CD4-positive, alpha-beta T cell treated with Interleukin-1 beta for 1 hour (primary cell): ENCODE measurements around the gene WDR64.
"Not testable (repeated sequence)": the region's sequence is repeated elsewhere in the genome, so short reads cannot be mapped to it uniquely, and the experiment has no call there.

Source experiments
- DNase-seq, 2 donors: peaks; one replicate each; pipeline ENCODE4 v3.0.0-alpha.2; 2020 to 2022

WDR64 gene

DNA sequence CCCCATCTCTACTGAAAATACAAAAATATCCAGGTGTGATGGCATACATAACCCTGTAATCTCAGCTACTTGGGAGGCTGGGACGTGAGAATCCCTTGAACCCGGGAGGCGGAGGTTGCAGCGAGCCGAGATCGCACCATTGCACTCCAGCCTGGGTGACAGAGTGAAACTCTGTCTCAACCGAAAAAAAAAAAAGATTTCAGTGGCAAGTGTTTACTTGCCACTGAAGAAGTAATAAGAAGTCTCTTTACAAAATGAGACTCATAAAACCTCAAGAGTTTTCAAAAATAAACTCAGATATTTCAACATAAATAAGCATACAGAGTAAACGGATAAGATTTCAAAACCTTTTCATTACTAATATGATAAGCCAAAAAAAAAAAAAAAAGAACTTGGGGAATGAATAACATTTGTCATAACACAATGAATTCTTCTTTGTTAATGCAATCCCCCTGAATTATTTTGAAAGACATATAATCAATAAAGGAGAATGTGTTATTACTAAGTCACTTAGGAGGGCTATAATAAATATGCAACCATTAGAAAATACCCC lies 161.8 kb downstream of the WDR64 start:
- DNase-seq, result no peak

DNA sequence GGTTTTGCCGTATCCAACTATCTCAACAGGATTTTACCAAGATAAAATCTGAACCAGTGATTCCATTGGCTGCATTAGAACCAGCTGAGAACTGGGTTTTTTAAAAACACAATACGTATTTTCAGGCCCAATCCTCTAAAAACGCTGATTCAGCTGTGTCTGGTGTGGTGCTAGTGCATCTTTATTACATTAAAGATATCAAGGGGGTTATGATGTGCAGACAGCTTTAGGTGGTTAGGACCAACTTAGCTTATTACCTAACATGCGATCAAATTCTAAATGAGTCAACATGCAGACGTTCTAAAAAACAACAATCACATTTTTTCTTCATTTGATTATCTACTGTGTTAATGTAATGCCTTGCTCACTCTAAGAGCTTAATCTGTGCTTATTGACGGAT lies 163.9 kb downstream of the WDR64 start:
- DNase-seq, result no peak

DNA sequence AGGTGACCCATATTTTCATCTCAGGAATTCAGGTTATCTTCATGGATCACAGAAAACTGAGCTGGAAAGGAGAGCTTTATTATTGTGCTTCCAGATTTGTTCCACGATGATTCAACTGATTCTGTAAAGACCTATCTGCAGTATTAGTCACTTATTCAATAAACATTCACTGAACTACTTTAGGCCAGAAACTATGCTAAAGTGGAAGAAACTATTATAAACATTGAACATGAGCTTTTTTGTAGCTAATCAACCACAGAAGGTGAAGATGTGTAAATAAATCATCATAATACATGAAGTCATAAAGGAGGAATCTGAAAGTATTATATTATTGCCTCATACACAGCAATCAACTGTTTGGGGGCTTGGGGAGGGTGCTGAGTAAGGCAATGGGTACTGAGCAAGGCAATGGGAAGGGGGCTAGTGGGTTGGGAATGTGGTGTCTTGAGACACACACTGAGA lies 165.3 kb downstream of the WDR64 start:
- DNase-seq, result no peak

DNA sequence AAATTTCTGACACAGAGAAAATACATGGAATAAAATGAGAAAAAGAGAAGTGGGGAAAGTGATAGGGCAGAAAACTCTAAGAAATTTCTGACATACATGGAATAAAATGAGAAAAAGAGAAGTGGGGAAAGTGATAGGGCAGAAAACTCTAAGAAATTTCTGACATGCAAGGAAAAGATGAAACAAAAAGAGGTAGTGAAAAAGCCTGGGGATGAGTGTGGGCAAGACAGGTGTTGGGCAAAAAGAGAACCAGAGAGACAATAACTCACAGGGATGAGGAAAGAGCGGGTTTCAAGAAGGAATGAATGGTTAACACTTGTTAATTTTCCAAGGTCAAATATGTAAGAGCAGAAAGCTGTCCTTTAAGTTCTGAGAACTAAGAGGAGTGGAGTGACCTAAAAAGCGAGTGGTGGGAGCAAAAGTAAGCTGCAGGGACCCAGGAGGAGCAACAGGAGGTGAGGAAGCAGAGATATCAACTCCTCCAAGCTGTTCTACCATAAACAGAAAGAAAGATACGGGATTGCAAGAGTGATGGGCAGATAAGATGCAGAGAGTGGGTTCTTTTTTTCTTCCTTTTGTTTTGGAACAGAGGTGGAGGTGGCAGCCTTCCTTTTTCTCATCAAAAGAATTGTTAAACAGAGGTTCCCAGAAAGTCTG lies 166.0 kb downstream of the WDR64 start:
- DNase-seq, result no peak

DNA sequence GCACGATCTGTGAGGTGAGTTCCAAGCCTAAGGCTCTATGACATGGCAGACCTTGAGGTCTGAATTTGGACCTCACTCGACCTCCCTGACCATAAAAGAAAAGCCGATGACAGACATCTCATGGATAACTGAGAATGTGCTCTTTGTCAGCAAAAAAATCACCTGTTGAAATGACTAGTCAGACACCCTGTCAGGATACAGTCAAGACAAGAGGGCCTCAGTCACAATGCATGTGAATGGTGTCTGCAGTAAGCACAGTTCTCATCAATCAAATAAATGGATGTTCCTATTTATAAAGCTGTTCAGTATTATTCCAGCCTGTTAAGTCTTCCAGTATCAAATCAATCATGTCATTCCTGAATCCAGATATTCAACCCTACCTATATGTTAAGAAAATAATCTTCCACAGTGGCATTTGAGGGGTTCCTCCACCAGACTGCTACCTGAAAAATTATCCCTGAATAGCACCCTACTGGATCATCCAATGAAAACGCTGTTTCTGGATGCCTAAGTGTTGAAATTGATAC lies 167.3 kb downstream of the WDR64 start:
- DNase-seq, result no peak

DNA sequence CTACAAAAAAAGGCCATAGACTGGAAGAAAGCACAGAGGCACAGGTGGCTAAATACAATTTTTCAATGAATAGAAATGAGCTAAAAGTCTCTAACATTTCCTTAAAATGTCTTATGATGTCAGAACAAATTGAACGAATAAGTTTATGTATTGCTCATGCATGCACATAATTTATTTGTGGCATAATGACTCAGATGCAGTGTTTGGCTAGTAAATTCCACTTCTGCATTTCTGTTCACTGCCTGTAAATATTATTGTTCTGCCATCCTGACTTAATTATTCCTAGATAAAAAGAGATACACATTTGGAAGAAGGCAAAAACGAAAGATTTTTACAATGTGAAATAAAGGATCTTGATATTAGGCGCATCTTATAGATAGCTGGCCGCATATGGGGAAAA lies 169.3 kb downstream of the WDR64 start:
- no peak for DNase-seq

DNA sequence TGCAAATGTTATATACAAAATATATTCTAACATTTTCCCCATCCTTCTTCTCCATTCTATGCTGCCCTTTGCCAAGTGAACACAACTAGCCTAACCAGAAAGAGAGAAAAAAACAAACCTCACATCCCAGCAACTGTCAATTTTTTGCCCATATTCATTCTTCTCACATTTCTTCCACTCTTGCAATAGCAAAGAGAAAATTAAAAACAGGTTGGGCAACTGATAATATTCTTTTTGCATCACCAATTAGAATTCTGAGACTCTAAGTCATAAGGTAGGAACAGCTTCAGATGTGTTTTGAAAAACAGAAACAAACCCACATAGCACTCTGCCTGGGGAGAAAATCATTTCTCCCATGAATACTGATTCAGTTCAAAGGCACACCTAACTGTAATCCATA lies 170.8 kb downstream of the WDR64 start:
- no peak for DNase-seq

DNA sequence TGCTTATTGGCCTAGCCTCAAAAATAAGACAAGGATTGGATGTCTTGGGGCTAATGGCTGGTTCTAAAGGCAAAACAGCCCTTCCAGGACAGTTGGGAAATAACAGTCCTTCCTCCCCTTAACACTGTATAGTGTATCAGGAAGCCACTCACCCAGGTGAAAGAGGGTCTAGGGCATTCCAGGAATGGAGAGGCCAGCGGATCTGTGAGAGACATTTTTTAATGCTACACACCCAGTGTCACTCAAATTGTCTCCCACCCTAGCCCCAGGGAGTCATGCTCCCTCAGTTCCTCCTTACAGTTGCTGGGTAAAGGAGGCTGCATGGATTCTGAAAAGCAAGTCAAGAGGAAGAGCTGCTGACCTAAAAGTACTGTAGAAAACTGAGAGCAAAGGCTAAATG lies 171.8 kb downstream of the WDR64 start:
- DNase-seq, result no peak

DNA sequence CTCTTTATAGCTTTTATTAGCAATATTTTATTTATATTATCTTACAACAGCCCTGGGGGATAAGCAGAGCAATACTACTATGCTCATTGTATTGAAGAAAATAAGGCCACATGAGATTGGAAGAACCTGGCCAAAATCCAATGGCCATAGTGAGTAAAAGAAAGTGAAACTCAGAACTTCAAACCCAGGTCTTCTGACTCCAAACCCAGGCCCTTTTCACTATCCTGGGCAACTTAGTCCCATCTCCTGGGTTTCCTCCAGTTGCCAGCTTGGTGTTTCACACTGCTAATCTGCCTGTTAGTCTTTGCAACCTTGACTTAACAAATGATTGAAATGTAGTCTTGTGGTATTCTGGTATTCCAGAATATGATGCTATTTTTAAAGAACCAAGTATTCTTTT lies 173.5 kb downstream of the WDR64 start:
- DNase-seq, result no peak

DNA sequence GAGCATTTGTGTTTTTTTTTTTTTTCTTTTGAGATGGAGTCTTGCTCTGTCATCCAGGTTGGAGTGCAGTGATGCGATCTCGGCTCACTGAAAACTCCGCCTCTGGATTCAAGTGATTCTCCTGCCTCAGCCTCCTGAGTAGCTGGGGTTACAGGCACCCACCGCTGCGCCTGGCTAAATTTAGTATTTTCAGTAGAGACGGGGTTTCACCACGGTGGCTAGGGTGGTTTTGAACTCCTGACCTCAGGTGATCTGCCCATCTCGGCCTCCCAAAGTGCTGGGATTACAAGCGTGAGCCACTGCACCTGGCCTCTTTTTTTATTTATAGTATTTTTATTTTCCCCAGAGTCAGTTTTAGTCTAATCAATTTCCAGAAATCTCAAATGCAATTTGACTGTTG lies 174.5 kb downstream of the WDR64 start:
- not testable (repeated sequence) for DNase-seq

DNA sequence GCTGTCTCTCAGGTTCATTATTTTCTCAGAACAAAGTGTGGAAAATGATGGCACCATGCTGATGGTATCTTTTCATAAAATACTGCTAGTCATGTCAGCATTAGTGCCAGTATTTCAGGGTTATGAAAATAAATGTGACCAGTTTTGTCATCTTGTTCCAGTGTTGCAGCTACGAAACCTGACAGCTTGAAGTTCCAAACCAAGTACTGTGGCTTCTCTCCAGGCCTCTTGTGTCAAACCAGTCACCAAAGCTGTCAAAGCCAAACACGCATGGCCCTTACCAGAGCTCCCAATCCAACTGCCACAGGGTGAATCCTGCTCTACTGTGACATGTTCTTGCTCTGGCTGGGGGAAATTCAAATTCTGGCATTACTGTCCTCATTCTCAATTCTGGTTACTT lies 175.2 kb downstream of the WDR64 start:
- DNase-seq, result no peak

DNA sequence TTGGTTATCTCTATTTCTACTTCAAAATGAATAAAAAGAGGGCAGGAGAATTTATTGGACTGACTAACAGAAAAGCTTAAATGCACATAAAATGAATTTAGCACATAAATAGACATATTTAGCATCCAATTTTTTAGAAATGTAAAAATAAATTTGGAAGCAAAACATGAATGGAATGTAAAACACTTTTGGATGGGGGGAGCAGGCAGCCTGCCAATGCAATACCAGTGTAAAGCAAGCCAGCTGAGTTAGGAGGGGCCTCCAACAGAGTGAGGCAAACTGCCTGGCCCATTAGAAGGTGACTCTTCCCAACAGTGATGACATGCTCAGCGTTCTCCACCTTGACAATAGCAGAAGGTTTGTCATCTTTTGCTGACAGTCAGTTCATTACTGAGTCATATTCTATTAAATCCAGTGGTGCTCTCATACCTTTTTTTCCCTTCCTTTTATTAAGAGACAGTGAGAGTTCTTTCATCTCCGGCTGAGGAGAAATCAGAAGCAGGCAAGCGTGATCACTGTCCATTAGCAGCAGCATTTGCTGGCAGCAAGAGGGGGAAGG lies 176.5 kb downstream of the WDR64 start:
- no peak for DNase-seq

DNA sequence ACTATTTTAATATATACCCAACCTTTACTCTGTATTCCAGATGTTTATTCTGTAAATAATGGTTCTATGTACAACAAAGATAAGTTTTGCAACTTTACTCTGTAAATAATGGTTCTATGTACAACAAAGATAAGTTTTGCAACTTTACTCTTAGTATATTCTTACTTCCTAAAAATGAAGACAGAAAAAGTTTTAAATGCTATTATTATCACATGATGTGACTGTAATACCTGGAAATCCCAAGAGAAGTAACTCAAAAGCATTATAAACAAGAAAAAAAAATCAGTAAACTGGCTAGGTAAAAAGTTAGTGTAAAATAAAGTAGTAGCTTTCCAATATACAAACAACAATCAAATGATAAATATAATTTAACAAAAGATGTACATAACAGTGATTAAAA lies 177.4 kb downstream of the WDR64 start:
- no peak for DNase-seq

DNA sequence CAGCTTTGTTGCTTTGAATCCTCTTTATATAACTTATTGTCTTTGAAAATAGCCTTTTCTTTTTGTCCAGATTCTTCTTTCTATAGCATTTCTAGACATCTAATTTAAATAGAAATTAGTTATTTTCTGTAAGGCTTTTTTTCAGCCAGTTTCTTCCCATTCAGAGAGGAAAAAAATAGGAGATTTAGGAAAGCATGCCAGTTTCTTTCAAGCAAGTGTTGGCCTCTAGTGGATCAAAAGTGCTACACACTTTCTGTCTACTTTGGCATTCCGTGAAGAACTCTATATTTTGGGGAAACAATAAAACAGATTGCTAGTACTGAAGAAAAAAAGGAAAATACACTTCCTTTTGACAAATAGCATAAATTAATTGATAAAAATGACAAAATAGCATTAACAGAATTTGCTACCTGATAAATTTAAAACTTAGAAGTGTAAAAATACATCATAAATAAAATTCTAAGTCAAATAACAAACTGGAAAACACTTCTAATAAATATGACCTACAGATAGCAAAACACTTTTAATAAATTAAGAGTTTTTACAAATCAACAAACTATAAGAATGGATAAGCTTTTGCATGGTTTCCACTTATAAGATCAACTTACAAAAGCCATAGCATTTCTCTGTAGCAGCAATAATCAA lies 182.8 kb downstream of the WDR64 start:
- no peak for DNase-seq

DNA sequence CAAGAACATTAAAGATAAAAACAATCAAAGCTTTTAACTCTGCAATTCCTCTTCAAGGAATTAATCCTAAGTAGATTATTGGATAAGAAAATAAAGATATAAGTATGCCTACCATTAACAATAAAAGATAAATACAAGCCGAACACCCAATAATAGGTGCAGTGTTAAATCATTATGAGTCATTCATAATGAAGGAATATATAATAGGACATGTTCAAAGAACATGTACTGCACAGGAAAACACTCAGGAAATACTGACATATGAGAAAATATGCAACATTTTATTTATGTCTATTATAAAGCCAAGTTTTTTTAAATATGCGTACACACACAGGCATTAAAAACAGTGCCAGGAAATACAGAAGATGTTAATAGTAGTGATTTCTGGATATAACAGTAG lies 184.9 kb downstream of the WDR64 start:
- DNase-seq, result no peak

DNA sequence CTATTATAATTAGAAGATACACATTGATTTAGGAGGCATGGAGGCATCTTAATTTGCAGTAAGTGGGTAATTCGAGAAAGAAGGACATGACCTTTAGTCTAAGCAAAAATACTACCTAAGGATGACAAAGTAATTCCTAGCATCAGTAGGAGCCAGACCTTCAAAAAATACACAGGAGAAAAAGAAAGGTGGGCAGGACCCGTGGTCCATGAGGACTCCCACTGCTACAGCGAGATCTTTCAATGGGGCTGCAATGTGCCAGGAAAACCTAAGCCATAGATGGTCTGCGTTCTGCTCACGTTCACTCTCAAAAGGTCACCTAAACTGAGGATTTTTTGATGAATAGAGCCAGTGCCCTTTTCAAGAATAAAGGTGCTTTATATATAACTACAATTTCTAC lies 185.3 kb downstream of the WDR64 start:
- no peak for DNase-seq

DNA sequence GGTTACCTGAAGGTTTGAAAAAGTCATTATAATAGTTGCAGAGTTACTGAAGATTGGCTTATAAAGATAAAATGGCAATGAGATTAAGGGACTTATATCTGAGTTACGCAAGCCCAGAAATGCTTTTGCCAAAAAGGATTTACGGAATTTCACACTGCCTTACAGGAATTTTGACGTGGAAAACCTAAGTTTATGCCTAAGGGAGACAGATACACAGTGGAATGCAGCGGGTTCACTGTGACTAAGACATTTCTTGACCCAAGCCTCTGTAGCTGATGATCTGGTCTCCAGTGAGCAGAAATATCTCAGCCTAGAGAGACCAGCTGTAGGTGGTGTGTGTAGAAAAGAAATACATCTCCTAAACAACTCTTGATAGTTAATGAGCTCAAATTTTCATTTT lies 185.8 kb downstream of the WDR64 start:
- DNase-seq, result no peak

DNA sequence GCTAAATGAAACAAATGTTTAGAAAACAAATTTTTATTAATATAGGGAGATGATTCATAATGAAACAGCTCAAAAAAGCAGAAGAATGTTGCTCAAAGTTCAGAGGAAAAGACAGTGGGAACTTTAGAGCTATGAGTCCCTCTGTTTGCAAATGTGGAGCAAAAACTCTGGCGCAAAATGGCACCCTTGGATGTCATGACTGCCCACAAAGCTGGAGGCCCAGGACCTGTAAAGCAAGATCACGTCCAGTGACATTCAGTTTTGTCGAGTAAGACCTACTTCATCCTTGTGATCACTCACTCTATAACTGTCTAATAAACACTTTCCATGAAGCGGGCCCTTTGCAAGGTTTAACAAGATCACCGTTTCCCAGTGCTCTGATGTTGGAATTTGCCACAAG lies 186.8 kb downstream of the WDR64 start:
- no peak for DNase-seq

DNA sequence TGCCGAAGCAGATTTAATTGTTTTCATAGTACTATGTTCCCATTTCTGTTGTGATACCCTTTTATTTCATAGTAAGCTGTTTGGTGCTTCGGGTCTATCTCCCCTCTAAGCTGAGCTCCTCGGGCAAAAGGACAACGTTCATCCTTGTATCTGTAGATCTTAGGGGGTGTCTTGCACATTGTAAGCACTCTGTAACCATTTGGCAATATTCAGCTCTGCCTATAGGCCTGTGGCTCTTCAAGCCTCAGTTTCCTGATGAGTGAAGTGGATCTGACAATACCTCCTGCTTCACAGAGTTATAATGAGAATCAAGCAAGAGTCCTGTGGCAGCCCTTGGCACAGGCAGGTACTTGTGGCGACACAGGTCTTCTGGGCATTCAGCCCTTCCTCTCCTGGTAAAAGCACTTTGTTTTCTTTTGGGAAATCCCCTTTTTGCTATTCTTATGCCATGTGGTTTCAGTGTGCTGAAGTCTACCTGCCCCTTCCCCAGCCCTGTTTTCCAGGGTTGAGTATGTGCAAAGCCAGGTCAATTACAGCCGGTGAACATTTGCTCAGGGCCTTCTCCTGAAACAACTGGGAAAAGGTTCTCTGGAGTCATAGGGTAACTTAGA lies 187.4 kb downstream of the WDR64 start:
- DNase-seq, result no peak

DNA sequence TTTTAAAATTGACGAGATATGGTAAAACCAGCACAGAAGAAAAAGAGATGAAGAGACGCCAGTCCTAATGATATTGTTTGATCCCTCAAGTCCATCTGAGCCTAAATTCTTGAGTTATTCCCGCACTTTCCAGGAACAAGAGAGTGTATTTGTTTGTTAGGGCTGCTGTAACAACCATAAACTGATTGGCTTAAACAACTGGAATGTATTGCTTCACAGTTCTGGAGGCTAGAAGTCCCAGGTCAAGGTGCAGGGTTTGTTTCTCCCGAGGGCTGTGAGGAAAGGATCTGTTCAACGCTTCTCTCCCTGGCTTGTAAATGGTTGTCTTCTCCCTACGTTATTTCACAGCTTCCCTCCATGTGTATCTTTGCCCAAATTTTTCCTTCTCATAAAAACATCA lies 188.1 kb downstream of the WDR64 start:
- DNase-seq, result no peak

DNA sequence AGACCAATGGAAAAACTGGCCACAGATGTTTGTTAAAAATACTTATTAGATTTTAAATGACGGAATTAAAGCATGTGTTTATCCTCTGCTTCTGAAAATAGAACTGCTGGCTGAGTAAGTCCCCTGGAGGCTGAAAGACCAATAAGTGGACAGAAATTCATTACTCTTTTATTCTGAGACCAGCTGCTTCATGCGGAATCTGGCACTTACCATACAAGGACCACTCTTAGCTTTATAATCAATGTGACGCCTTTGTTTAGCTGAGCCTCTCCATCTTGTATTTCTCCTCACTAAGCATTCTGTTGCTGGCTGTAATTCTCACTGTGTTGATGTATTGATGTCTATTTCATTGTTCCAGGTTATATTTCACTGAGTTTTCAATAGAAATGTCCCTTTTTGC lies 189.6 kb downstream of the WDR64 start:
- no peak for DNase-seq

DNA sequence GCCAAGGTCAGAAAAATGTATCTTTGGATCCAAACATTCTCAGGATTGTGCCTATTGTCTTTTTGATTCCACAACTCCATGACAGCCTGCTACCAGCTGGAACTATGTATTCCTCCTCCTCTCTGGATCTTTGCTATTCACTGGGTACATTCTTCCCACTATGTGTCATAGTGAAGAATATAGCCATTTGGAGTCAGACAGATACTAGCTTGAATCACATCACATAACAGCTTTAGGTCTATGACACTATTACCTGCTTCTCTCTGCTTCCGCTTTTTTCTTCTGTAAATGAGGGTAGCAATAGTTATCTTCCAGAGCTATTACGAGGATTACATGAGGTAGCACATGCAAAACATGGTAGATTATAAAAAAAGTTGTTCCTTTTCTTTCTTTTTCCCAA lies 190.5 kb downstream of the WDR64 start:
- DNase-seq, result no peak

DNA sequence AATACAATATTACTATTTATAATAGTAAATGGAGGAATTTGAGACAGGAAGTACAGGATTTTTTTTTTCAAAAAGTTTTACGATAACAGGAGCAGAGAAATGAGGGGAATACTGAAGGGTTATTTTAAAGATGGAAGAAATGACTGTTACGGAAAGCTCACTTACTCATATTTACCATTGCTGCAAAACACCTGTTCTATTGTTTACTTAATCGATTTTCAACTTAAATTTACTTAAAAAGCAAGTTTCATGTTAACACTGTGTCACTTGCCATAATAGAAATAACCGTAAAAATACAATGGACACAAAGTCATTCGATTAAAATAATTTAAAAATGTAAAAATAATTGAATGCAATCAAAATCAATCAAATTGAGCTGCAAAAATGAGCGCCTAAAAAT lies 192.5 kb downstream of the WDR64 start:
- DNase-seq, result no peak

DNA sequence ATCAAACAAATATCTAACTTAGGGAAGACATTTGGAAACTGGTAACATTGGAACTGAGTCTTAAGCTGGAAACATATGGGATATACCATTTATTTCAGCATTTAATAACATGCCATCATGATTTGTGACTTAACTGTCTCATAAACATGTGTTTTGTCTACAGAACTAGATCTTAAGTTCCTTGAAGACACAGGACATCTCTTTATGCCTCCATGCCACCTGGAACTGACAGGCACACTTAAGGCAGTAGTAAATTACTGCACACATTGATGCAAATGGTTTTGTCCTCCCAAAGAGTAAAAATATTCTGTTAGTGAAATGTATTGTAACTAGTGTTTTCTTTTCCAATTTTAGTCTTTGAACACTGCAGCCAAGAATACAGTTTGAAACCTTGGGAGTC lies 194.3 kb downstream of the WDR64 start:
- DNase-seq, result no peak
